Measurements from ENCODE around the gene FBRS. TPM values are rescaled to one million over a fixed set of nuclear protein-coding genes. Genes with fewer than 3 reads are reported as not detected.

The FBRS gene
- total and polyA plus RNA-seq, 10 of the 15 experiments (the other 5 are each of a cell fraction or from before 2014, with no cell fraction given), result 0.45 to 87.6 (median 14.6) TPM

- no peak for ATAC-seq
- Histone ChIP-seq H3K9ac (ENCODE audit: control insufficient read depth, insufficient read depth, low read length) (no peak overlapping the region), H4K20me1 (ENCODE audit: control insufficient read depth, insufficient read depth) (no peaks in the 10 kb centered on the region), H3K4me3 (no peak overlapping the region), H3K27ac (ENCODE audit: control insufficient read depth, insufficient read depth) (no peak overlapping the region), H3K27me3 (replicated peaks in 1 of 2; ENCODE audit: control insufficient read depth in 2 of 2, insufficient read depth in 2 of 2, low read length in 1 of 2) (no peaks in the 10 kb centered on the region), H3K36me3 (ENCODE audit: control insufficient read depth in 2 of 2, insufficient read depth in 2 of 2, low read length in 1 of 2) (peaks cover 53 to 55% of the 10 kb centered on the region in 2 experiments), H3K4me1 (ENCODE audit: control insufficient read depth, insufficient read depth, low read length) (no peaks in the 10 kb centered on the region; the same call in 1 of the 2 replicates), H2AFZ (ENCODE audit: control insufficient read depth, low read depth, low read length) (no peak overlapping the region), H3K4me2 (ENCODE audit: control insufficient read depth, insufficient read depth) (no peak overlapping the region), H3K79me2 (ENCODE audit: control insufficient read depth, insufficient read depth, low read length) (no peaks in the 10 kb centered on the region; the same call in none of the 2 replicates), H3K9me3 (replicated peaks; ENCODE audit: control insufficient read depth, insufficient read depth, low read length) (no peaks in the 10 kb centered on the region)
- BruUV-seq (replicated peaks), result no TSS peak
- intact Hi-C loops (cut with micrococcal nuclease; ENCODE audit: unreplicated experiment), result no loop called here
- POLR2A ChIA-PET, result interaction anchor here (0.6 kb wide), 1 partner anchor 292 kb away, joined by 5 read pairs; no protein-coding TSS in a partner anchor
- RAD21 ChIA-PET (ENCODE audit: unreplicated experiment), result no interaction called here
- 80% methylated on average over 11 of the region's 11 CpGs for WGBS (ENCODE audit: insufficient coverage, insufficient replicate concordance, low lambda C conversion rate, missing lambda C conversion rate)
- TF ChIP-seq ESRRA (IDR thresholded peaks at IDR 0.05; ENCODE audit: low read length) (no peak), SIN3A (IDR thresholded peaks at IDR 0.05; ENCODE audit: low read depth, low read length) (no peak)
- FAIRE-seq, result no peak
- in situ Hi-C loops (cut with MboI), result no loop called here
- no peak for DNase-seq (ENCODE audit: low read depth, low spot score)
- CTCF ChIA-PET, result interaction anchor here (0.6 kb wide), 1 partner anchor 76 kb away, joined by 5 read pairs; no protein-coding TSS in a partner anchor
- SMC1A ChIA-PET (ENCODE audit: uncharacterized antibody, unreplicated experiment), result interaction anchor here (0.9 kb wide), 1 partner anchor 16 kb away, joined by 3 read pairs; no protein-coding TSS in a partner anchor
These were observed 61.9 kb downstream of the FBRS start for GRCh38 chr16:30720086-30720485.

Small RNA genes within 50 kb of the gene (small RNA-seq; reads per million reads assigned to genes)
- gene AC093249.1 (not detected), gene RNU6-1043P (not detected), gene RNU6-416P (not detected), gene SNORA30 (7.0 reads per million, percentile 92 among the genes with 10 or more reads in this experiment)

Other genes starting within 250 kb of the FBRS start
Only the 7 nearest of the 17 such genes appear.
- gene ZNF764, start 100.1 kb upstream of the FBRS start, total RNA-seq (2014; rRNA removed), result 9.0 and 9.2 TPM in 2 replicates
- gene ZNF764, start 100.1 kb upstream of the FBRS start, total RNA-seq (2014; rRNA removed; fragmentation: Illumina TruSeq; extraction: Trizol), result 3.4 and 3.5 TPM in 2 replicates
- gene ZNF764, start 100.1 kb upstream of the FBRS start, total RNA-seq (2021), result 11.2 and 11.9 TPM in 2 replicates
- gene ZNF764, start 100.1 kb upstream of the FBRS start, polyA plus RNA-seq (2011; rRNA removed), result 2.7 and 2.8 TPM in 2 replicates
- gene ZNF764, start 100.1 kb upstream of the FBRS start, polyA plus RNA-seq (2014; fragmentation: Illumina TruSeq; extraction: Trizol), result 2.8 and 3.2 TPM in 2 replicates
- 1 to 10 TPM in 1 of 2 experiments, under 1 TPM in 1; 0.61 to 1.6 TPM for gene ZNF764, start 100.1 kb upstream of the FBRS start, polyA plus RNA-seq (2014; fragmentation: Nextera tagmentation; extraction: Ambion mirVana)
- gene ZNF764, start 100.1 kb upstream of the FBRS start, polyA plus RNA-seq (2014; rRNA removed), result 9.5 and 10.8 TPM in 2 replicates
- 1 to 10 TPM; 4.2 to 4.8 TPM for gene ZNF764, start 100.1 kb upstream of the FBRS start, polyA plus RNA-seq (2016; fragmentation: Nextera tagmentation; extraction: Ambion mirVana)
- 12.5 and 13.6 TPM in 2 replicates for gene ZNF688, start 86.7 kb upstream of the FBRS start, total RNA-seq (2014; rRNA removed)
- gene ZNF688, start 86.7 kb upstream of the FBRS start, total RNA-seq (2014; rRNA removed; fragmentation: Illumina TruSeq; extraction: Trizol), result 7.4 and 8.6 TPM in 2 replicates
- 9.2 and 12.6 TPM in 2 replicates for gene ZNF688, start 86.7 kb upstream of the FBRS start, total RNA-seq (2021)
- 6.0 and 6.3 TPM in 2 replicates for gene ZNF688, start 86.7 kb upstream of the FBRS start, polyA plus RNA-seq (2011; rRNA removed)
- 2.7 and 8.5 TPM in 2 replicates for gene ZNF688, start 86.7 kb upstream of the FBRS start, polyA plus RNA-seq (2014; fragmentation: Illumina TruSeq; extraction: Trizol)
- under 1 TPM; 0.14 to 0.88 TPM for gene ZNF688, start 86.7 kb upstream of the FBRS start, polyA plus RNA-seq (2014; fragmentation: Nextera tagmentation; extraction: Ambion mirVana)
- gene ZNF688, start 86.7 kb upstream of the FBRS start, polyA plus RNA-seq (2014; rRNA removed), result 12.9 and 13.7 TPM in 2 replicates
- gene ZNF688, start 86.7 kb upstream of the FBRS start, polyA plus RNA-seq (2016; fragmentation: Nextera tagmentation; extraction: Ambion mirVana), result 10 to 100 TPM; 16.2 to 17.4 TPM
- gene ZNF785, start 72.7 kb upstream of the FBRS start, total RNA-seq (2014; rRNA removed), result 8.9 and 9.1 TPM in 2 replicates
- 6.4 and 7.0 TPM in 2 replicates for gene ZNF785, start 72.7 kb upstream of the FBRS start, total RNA-seq (2014; rRNA removed; fragmentation: Illumina TruSeq; extraction: Trizol)
- 11.1 and 11.5 TPM in 2 replicates for gene ZNF785, start 72.7 kb upstream of the FBRS start, total RNA-seq (2021)
- 10.8 and 11.6 TPM in 2 replicates for gene ZNF785, start 72.7 kb upstream of the FBRS start, polyA plus RNA-seq (2011; rRNA removed)
- gene ZNF785, start 72.7 kb upstream of the FBRS start, polyA plus RNA-seq (2014; fragmentation: Illumina TruSeq; extraction: Trizol), result 5.8 and 6.2 TPM in 2 replicates
- gene ZNF785, start 72.7 kb upstream of the FBRS start, polyA plus RNA-seq (2014; fragmentation: Nextera tagmentation; extraction: Ambion mirVana), result 1 to 10 TPM in 1 of 2 experiments, under 1 TPM in 1; 0.87 to 1.5 TPM
- 11.5 and 12.8 TPM in 2 replicates for gene ZNF785, start 72.7 kb upstream of the FBRS start, polyA plus RNA-seq (2014; rRNA removed)
- 1 to 10 TPM; 5.9 to 8.1 TPM for gene ZNF785, start 72.7 kb upstream of the FBRS start, polyA plus RNA-seq (2016; fragmentation: Nextera tagmentation; extraction: Ambion mirVana)
- 10.7 and 11.5 TPM in 2 replicates for gene ZNF689, start 48.0 kb upstream of the FBRS start, total RNA-seq (2014; rRNA removed)
- 6.8 and 7.0 TPM in 2 replicates for gene ZNF689, start 48.0 kb upstream of the FBRS start, total RNA-seq (2014; rRNA removed; fragmentation: Illumina TruSeq; extraction: Trizol)
- 12.4 and 13.2 TPM in 2 replicates for gene ZNF689, start 48.0 kb upstream of the FBRS start, total RNA-seq (2021)
- 6.4 and 7.6 TPM in 2 replicates for gene ZNF689, start 48.0 kb upstream of the FBRS start, polyA plus RNA-seq (2011; rRNA removed)
- gene ZNF689, start 48.0 kb upstream of the FBRS start, polyA plus RNA-seq (2014; fragmentation: Illumina TruSeq; extraction: Trizol), result 7.2 and 8.2 TPM in 2 replicates
- gene ZNF689, start 48.0 kb upstream of the FBRS start, polyA plus RNA-seq (2014; fragmentation: Nextera tagmentation; extraction: Ambion mirVana), result 1 to 10 TPM; 4.7 to 6.3 TPM
- 9.1 and 9.5 TPM in 2 replicates for gene ZNF689, start 48.0 kb upstream of the FBRS start, polyA plus RNA-seq (2014; rRNA removed)
- 1 to 10 TPM; 8.8 to 9.9 TPM for gene ZNF689, start 48.0 kb upstream of the FBRS start, polyA plus RNA-seq (2016; fragmentation: Nextera tagmentation; extraction: Ambion mirVana)
- gene PRR14, start 7.5 kb upstream of the FBRS start, total RNA-seq (2014; rRNA removed), result 16.3 and 18.8 TPM in 2 replicates
- 8.4 and 9.4 TPM in 2 replicates for gene PRR14, start 7.5 kb upstream of the FBRS start, total RNA-seq (2014; rRNA removed; fragmentation: Illumina TruSeq; extraction: Trizol)
- 58.5 and 66.8 TPM in 2 replicates for gene PRR14, start 7.5 kb upstream of the FBRS start, total RNA-seq (2021)
- 8.7 and 12.3 TPM in 2 replicates for gene PRR14, start 7.5 kb upstream of the FBRS start, polyA plus RNA-seq (2011; rRNA removed)
- gene PRR14, start 7.5 kb upstream of the FBRS start, polyA plus RNA-seq (2014; fragmentation: Illumina TruSeq; extraction: Trizol), result 15.6 and 19.5 TPM in 2 replicates
- gene PRR14, start 7.5 kb upstream of the FBRS start, polyA plus RNA-seq (2014; fragmentation: Nextera tagmentation; extraction: Ambion mirVana), result 1 to 10 TPM; 2.5 to 8.7 TPM
- gene PRR14, start 7.5 kb upstream of the FBRS start, polyA plus RNA-seq (2014; rRNA removed), result 41.3 and 43.5 TPM in 2 replicates
- gene PRR14, start 7.5 kb upstream of the FBRS start, polyA plus RNA-seq (2016; fragmentation: Nextera tagmentation; extraction: Ambion mirVana), result 10 to 100 TPM; 28.9 to 31.9 TPM
- 12.0 and 12.8 TPM in 2 replicates for gene SRCAP, start 40.7 kb downstream of the FBRS start, total RNA-seq (2014; rRNA removed)
- gene SRCAP, start 40.7 kb downstream of the FBRS start, total RNA-seq (2014; rRNA removed; fragmentation: Illumina TruSeq; extraction: Trizol), result 3.3 and 4.0 TPM in 2 replicates
- 48.1 and 58.4 TPM in 2 replicates for gene SRCAP, start 40.7 kb downstream of the FBRS start, total RNA-seq (2021)
- 1.7 and 2.6 TPM in 2 replicates for gene SRCAP, start 40.7 kb downstream of the FBRS start, polyA plus RNA-seq (2011; rRNA removed)
- gene SRCAP, start 40.7 kb downstream of the FBRS start, polyA plus RNA-seq (2014; fragmentation: Illumina TruSeq; extraction: Trizol), result 7.1 and 11.2 TPM in 2 replicates
- gene SRCAP, start 40.7 kb downstream of the FBRS start, polyA plus RNA-seq (2014; fragmentation: Nextera tagmentation; extraction: Ambion mirVana), result under 1 TPM; 0.24 to 0.31 TPM
- 12.5 and 22.3 TPM in 2 replicates for gene SRCAP, start 40.7 kb downstream of the FBRS start, polyA plus RNA-seq (2014; rRNA removed)
- gene SRCAP, start 40.7 kb downstream of the FBRS start, polyA plus RNA-seq (2016; fragmentation: Nextera tagmentation; extraction: Ambion mirVana), result 10 to 100 TPM; 35.7 to 45.8 TPM
- 41.8 and 43.9 TPM in 2 replicates for gene PHKG2, start 90.0 kb downstream of the FBRS start, total RNA-seq (2014; rRNA removed)
- 18.3 and 19.7 TPM in 2 replicates for gene PHKG2, start 90.0 kb downstream of the FBRS start, total RNA-seq (2014; rRNA removed; fragmentation: Illumina TruSeq; extraction: Trizol)
- 35.8 and 38.0 TPM in 2 replicates for gene PHKG2, start 90.0 kb downstream of the FBRS start, total RNA-seq (2021)
- gene PHKG2, start 90.0 kb downstream of the FBRS start, polyA plus RNA-seq (2011; rRNA removed), result 26.6 and 36.1 TPM in 2 replicates
- 26.0 and 36.4 TPM in 2 replicates for gene PHKG2, start 90.0 kb downstream of the FBRS start, polyA plus RNA-seq (2014; fragmentation: Illumina TruSeq; extraction: Trizol)
- gene PHKG2, start 90.0 kb downstream of the FBRS start, polyA plus RNA-seq (2014; fragmentation: Nextera tagmentation; extraction: Ambion mirVana), result 1 to 10 TPM; 5.2 to 8.8 TPM
- 47.4 and 54.2 TPM in 2 replicates for gene PHKG2, start 90.0 kb downstream of the FBRS start, polyA plus RNA-seq (2014; rRNA removed)
- 10 to 100 TPM; 47.3 to 50.1 TPM for gene PHKG2, start 90.0 kb downstream of the FBRS start, polyA plus RNA-seq (2016; fragmentation: Nextera tagmentation; extraction: Ambion mirVana)